Suppressor macrophage (primary cell): ENCODE results near the gene MACROD1.
"Not testable (repeated sequence)": the region's sequence is repeated elsewhere in the genome, so short reads cannot be mapped to it uniquely, and the experiment has no call there.

ENCODE experiments used
- DNase-seq, 4 experiments: peaks; one replicate each; pipeline ENCODE4 v3.0.0-alpha.2; 2020 to 2022

MACROD1 gene

GRCh38 chr11:64185693-64186491 is 20.0 kb upstream of the MACROD1 start, which contains the start of gene STIP1:
STIP1 (plus strand) TSS chr11:64186171; CDS start chr11:64186262, 91 bp downstream.
- DNase-seq: peak; percentile 99 to 100 (median 100)

GRCh38 chr11:64185175-64185692 is 19.3 kb upstream of the MACROD1 start:
- DNase-seq: peak; percentile 79 to 92 (median 88)

- no peak for DNase-seq
These were observed 18.0 kb upstream of the MACROD1 start for GRCh38 chr11:64183890-64184289.

- peak; percentile 92 to 95 (median 94) for DNase-seq
These were observed 15.8 kb upstream of the MACROD1 start for GRCh38 chr11:64181506-64182411.

- DNase-seq: no peak
These were observed 15.0 kb upstream of the MACROD1 start for GRCh38 chr11:64180891-64181290.

GRCh38 chr11:64178951-64179639 is 13.2 kb upstream of the MACROD1 start:
- no peak for DNase-seq

- no peak for DNase-seq
These were observed 12.3 kb upstream of the MACROD1 start for GRCh38 chr11:64178203-64178602.

- no peak for DNase-seq
These were observed 10.8 kb upstream of the MACROD1 start for GRCh38 chr11:64176751-64177150.

GRCh38 chr11:64173616-64174355 is 7.9 kb upstream of the MACROD1 start:
- DNase-seq: no peak

GRCh38 chr11:64170419-64170818 is 4.5 kb upstream of the MACROD1 start:
- no peak for DNase-seq

- DNase-seq: no peak
These were observed 452 bp downstream of the MACROD1 start for GRCh38 chr11:64165481-64165841.

GRCh38 chr11:64164392-64165312 is 1.3 kb downstream of the MACROD1 start:
- peak in 2 of 4 experiments; percentile 23 to 26 for DNase-seq

- DNase-seq: no peak
These were observed 2.0 kb downstream of the MACROD1 start for GRCh38 chr11:64163951-64164350.

GRCh38 chr11:64162769-64163168 is 3.1 kb downstream of the MACROD1 start:
- DNase-seq: not testable (repeated sequence)

- DNase-seq: no peak
These were observed 4.9 kb downstream of the MACROD1 start for GRCh38 chr11:64161037-64161436.

- DNase-seq: no peak
These were observed 8.1 kb downstream of the MACROD1 start for GRCh38 chr11:64157631-64158394.

- DNase-seq: no peak
These were observed 9.5 kb downstream of the MACROD1 start for GRCh38 chr11:64156235-64157011.

GRCh38 chr11:64153812-64154211 is 12.1 kb downstream of the MACROD1 start:
- DNase-seq: no peak
